ENCODE data around the gene PRSS38.

- TF ChIP-seq CTCF (IDR thresholded peaks at IDR 0.05) (no peak), POLR2A (IDR thresholded peaks at IDR 0.05) (no peak)
These were observed 68.3 kb downstream of the PRSS38 start for GRCh38 chr1:227883641-227884301.
